PC-3 (cell line): ENCODE data around the gene CHGA.

ENCODE experiments used
- CTCF ChIP-seq: fragments of 300-600 bp; sonication (generic); conservative IDR thresholded peaks from 2 replicates; pipeline ENCODE4 v1.5.1; 2017; ENCODE audit warnings: antibody characterized with exemption, low read depth, mild to moderate bottlenecking, low read length
- EZH2 ChIP-seq: fragments of 300-600 bp; sonication (generic); IDR thresholded peaks from one replicate; pipeline ENCODE4 v1.6.1; 2017; ENCODE audit warnings: antibody characterized with exemption, mild to moderate bottlenecking, low read length; ENCODE audit not compliant: unreplicated experiment

GRCh38 chr14:92934196-92935085 lies 11.5 kb downstream of the CHGA start:
- TF ChIP-seq CTCF (no peak), EZH2 (no peak)
